ENCODE measurements around the gene AUTS2. TPM values are rescaled to one million over a fixed set of nuclear protein-coding genes. Genes with fewer than 3 reads are reported as not detected.

AUTS2 gene
- total RNA-seq, 1 donor from 2014 or later, result 125 TPM

DNA sequence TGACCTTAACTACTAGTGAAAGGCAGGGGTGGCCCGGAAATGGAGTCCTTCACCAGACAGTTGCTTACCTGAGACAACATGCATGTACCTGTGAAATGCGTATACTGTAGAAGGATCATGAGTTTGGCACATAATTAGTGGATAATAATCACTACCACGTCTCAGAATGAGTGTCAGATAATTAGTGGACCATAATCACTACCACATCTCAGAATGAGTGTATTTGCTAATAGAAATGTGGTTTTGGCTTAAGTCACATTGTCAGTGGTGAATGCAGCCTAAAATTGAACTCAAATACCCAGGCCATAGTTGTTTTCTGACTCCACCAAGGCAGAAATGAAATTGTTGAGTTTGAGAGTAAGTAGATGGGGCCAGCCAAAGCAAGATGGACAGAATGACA is 1065.4 kb downstream of the AUTS2 start:
- Mint-ChIP-seq H3K4me1 (ENCODE audit: low read depth) (peaks cover 2% of the 10 kb centered on the region), H3K27me3 (no peaks in the 10 kb centered on the region), H3K36me3 (ENCODE audit: insufficient read depth) (peaks cover 3% of the 10 kb centered on the region), H3K4me3 (ENCODE audit: low read depth) (no peak overlapping the region), H3K9me3 (ENCODE audit: low read depth) (no peaks in the 10 kb centered on the region), H3K27ac (no peak overlapping the region)
- no peak for DNase-seq (ENCODE audit: low spot score, unreplicated experiment)
- TF ChIP-seq, protein P1, sequence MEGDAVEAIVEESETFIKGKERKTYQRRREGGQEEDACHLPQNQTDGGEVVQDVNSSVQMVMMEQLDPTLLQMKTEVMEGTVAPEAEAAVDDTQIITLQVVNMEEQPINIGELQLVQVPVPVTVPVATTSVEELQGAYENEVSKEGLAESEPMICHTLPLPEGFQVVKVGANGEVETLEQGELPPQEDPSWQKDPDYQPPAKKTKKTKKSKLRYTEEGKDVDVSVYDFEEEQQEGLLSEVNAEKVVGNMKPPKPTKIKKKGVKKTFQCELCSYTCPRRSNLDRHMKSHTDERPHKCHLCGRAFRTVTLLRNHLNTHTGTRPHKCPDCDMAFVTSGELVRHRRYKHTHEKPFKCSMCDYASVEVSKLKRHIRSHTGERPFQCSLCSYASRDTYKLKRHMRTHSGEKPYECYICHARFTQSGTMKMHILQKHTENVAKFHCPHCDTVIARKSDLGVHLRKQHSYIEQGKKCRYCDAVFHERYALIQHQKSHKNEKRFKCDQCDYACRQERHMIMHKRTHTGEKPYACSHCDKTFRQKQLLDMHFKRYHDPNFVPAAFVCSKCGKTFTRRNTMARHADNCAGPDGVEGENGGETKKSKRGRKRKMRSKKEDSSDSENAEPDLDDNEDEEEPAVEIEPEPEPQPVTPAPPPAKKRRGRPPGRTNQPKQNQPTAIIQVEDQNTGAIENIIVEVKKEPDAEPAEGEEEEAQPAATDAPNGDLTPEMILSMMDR (IDR thresholded peaks at IDR 0.05; ENCODE audit: unreplicated experiment), result no peak

DNA sequence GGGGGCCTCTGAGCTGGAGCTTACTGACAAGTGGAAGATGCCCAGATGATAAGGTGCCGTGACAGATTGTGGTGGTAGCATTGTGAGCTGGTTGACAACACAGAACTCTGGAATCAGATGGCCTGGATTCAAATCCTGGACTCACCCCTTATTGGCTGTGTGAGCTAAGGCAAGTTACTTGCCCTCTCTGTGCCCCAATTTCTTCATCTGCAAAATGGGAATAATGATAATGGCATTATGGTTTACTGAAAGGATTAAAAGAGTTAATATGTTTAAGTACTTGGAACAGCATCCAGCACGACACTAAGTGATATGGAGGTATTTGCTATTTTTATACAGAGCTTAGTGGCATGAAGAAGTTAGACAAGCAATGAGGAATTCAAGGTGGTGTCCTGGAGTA is 1067.7 kb downstream of the AUTS2 start:
- TF ChIP-seq, protein P1 (IDR thresholded peaks at IDR 0.05; ENCODE audit: unreplicated experiment), result no peak
- H3K27ac Mint-ChIP-seq, result no peak overlapping the region
- no peak overlapping the region for H3K4me3 Mint-ChIP-seq (ENCODE audit: low read depth)
- no peak for DNase-seq (ENCODE audit: low spot score, unreplicated experiment)
- H3K27me3 Mint-ChIP-seq, result peaks cover 2% of the 10 kb centered on the region
- no peaks in the 10 kb centered on the region for H3K9me3 Mint-ChIP-seq (ENCODE audit: low read depth)
- H3K4me1 Mint-ChIP-seq (ENCODE audit: low read depth), result peaks cover 2% of the 10 kb centered on the region
- no peaks in the 10 kb centered on the region for H3K36me3 Mint-ChIP-seq (ENCODE audit: insufficient read depth)

DNA sequence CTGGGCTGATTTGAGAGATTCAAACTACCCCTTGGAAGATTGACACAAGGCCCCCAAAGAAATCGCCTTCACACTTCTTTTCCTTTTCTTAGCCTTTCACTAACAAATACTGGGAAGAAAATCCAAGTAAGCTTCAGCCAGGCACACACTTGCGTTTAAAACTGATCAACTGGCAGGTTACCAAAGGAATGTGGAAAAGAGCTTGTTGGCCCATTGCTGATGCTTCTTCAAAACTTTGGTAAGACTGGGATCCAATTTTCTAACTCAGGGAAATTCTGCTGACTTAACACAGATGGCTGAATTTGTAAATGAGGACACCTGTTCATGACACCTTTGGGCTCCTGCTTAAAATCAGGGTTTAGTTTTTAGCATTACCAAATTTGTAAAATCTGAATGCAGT is 1069.1 kb downstream of the AUTS2 start:
- no peak overlapping the region for H3K4me3 Mint-ChIP-seq (ENCODE audit: low read depth)
- H3K27me3 Mint-ChIP-seq, result peaks cover 6% of the 10 kb centered on the region
- no peak for DNase-seq (ENCODE audit: low spot score, unreplicated experiment)
- H3K36me3 Mint-ChIP-seq (ENCODE audit: insufficient read depth), result no peaks in the 10 kb centered on the region
- no peaks in the 10 kb centered on the region for H3K9me3 Mint-ChIP-seq (ENCODE audit: low read depth)
- H3K4me1 Mint-ChIP-seq (ENCODE audit: low read depth), result peaks cover 2% of the 10 kb centered on the region
- TF ChIP-seq, protein P1 (IDR thresholded peaks at IDR 0.05; ENCODE audit: unreplicated experiment), result no peak
- no peak overlapping the region for H3K27ac Mint-ChIP-seq

DNA sequence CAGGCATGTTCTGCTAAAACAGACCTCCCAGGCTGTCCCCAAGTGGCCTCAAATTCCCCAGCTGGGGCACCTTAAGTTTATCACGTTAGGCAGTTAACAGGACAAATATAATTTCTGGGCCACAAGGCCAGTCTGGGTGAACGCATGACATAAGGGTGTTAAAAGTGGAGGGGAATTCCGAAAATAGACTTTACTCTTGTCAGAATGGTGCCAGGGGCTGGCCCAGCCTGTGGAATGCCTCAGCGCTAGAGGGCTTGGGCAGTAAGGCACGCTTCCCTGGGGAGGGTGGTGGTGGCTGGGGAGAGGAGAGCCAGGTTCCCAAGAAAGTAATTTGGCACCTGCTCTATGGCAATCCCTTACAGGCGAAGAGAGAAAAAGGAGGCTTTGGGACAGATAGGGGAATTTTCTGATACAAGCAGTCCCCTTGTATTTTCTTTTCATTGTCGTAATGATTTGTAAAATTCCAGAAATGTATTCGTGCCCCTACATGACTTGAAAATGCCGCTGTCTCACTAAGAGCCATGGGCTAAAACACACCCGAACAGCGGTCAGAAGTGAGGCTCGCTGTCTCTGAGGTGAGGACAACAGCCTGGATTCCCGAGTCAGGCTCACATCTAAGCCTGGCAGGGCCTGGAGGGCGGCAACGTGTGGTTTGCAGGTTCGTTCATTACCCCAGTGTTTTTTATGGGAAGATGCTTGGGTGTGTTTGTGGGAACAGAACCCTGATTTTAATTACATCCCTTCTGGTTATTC is 1070.5 kb downstream of the AUTS2 start:
- Mint-ChIP-seq H3K36me3 (ENCODE audit: insufficient read depth) (peaks cover 1% of the 10 kb centered on the region), H3K27ac (no peak overlapping the region), H3K27me3 (peaks cover 9% of the 10 kb centered on the region), H3K9me3 (ENCODE audit: low read depth) (no peaks in the 10 kb centered on the region), H3K4me3 (ENCODE audit: low read depth) (no peak overlapping the region), H3K4me1 (ENCODE audit: low read depth) (peaks cover 2% of the 10 kb centered on the region)
- DNase-seq (ENCODE audit: low spot score, unreplicated experiment), result no peak
- TF ChIP-seq, protein P1 (IDR thresholded peaks at IDR 0.05; ENCODE audit: unreplicated experiment), result no peak

DNA sequence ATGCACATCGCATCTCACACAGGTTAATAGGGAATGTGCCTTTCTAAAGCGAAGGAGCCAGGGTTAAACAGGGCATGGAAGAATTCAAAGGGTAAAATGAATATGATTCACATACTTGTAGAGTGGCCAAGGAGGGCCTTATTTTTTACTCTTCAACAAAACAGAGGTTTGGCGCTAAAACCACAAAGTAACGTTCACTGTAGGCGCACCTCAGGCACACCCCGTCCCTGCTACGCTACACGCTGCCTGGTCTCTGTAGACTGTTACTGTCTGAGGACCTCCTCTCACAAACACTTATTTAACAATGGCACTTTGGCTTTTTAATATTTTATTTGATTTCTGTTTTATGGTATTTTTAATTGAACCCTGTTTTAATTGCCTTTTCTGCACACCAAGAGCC is 1071.6 kb downstream of the AUTS2 start:
- DNase-seq (ENCODE audit: low spot score, unreplicated experiment), result no peak
- Mint-ChIP-seq H3K4me1 (ENCODE audit: low read depth) (peaks cover 6% of the 10 kb centered on the region), H3K27me3 (peaks cover 14% of the 10 kb centered on the region), H3K4me3 (ENCODE audit: low read depth) (no peak overlapping the region), H3K9me3 (ENCODE audit: low read depth) (no peaks in the 10 kb centered on the region), H3K27ac (no peak overlapping the region), H3K36me3 (ENCODE audit: insufficient read depth) (peaks cover 1% of the 10 kb centered on the region)
- TF ChIP-seq, protein P1 (IDR thresholded peaks at IDR 0.05; ENCODE audit: unreplicated experiment), result no peak
